ENCODE data around the gene MFSD2A. TPM values are rescaled to one million over a fixed set of nuclear protein-coding genes. Genes with fewer than 3 reads are reported as not detected.
"Not testable (repeated sequence)": the region's sequence is repeated elsewhere in the genome, so short reads cannot be mapped to it uniquely, and the experiment has no call there.

MFSD2A gene
- total RNA-seq, 1 experiment from 2014 or later, result 6.4 TPM

- DNase-seq, result no peak
- Histone ChIP-seq H3K27me3 (ENCODE audit: control insufficient read depth, insufficient read depth, low read length) (no peaks in the 10 kb centered on the region), H3K4me3 (ENCODE audit: insufficient read depth, low read depth, low read length) (no peak overlapping the region), H3K36me3 (replicated peaks; ENCODE audit: control insufficient read depth, insufficient read depth, low read length) (no peaks in the 10 kb centered on the region)
These were observed 35.5 kb downstream of the MFSD2A start for GRCh38 chr1:39990428-39990827.

- Histone ChIP-seq H3K36me3 (replicated peaks; ENCODE audit: control insufficient read depth, insufficient read depth, low read length) (no peaks in the 10 kb centered on the region), H3K4me3 (ENCODE audit: insufficient read depth, low read depth, low read length) (no peak overlapping the region), H3K27me3 (ENCODE audit: control insufficient read depth, insufficient read depth, low read length) (no peaks in the 10 kb centered on the region)
- DNase-seq, result no peak
These were observed 37.3 kb downstream of the MFSD2A start for GRCh38 chr1:39992234-39992633.

- no peak overlapping the region for H3K4me3 ChIP-seq (ENCODE audit: insufficient read depth, low read depth, low read length)
- DNase-seq, result no peak
- H3K27me3 ChIP-seq (ENCODE audit: control insufficient read depth, insufficient read depth, low read length), result no peaks in the 10 kb centered on the region
- no peaks in the 10 kb centered on the region for H3K36me3 ChIP-seq (replicated peaks; ENCODE audit: control insufficient read depth, insufficient read depth, low read length)
These were observed 37.9 kb downstream of the MFSD2A start for GRCh38 chr1:39992888-39993287.

GRCh38 chr1:39995973-39996393 is 41.0 kb downstream of the MFSD2A start:
- H3K4me3 ChIP-seq (ENCODE audit: insufficient read depth, low read depth, low read length), result no peak overlapping the region
- H3K36me3 ChIP-seq (replicated peaks; ENCODE audit: control insufficient read depth, insufficient read depth, low read length), result no peaks in the 10 kb centered on the region
- no peak for DNase-seq
- no peaks in the 10 kb centered on the region for H3K27me3 ChIP-seq (ENCODE audit: control insufficient read depth, insufficient read depth, low read length)

- DNase-seq, result no peak
- Histone ChIP-seq H3K4me3 (ENCODE audit: insufficient read depth, low read depth, low read length) (no peak overlapping the region), H3K36me3 (replicated peaks; ENCODE audit: control insufficient read depth, insufficient read depth, low read length) (no peaks in the 10 kb centered on the region), H3K27me3 (ENCODE audit: control insufficient read depth, insufficient read depth, low read length) (no peaks in the 10 kb centered on the region)
These were observed 41.6 kb downstream of the MFSD2A start for GRCh38 chr1:39996396-39997004.

DNA sequence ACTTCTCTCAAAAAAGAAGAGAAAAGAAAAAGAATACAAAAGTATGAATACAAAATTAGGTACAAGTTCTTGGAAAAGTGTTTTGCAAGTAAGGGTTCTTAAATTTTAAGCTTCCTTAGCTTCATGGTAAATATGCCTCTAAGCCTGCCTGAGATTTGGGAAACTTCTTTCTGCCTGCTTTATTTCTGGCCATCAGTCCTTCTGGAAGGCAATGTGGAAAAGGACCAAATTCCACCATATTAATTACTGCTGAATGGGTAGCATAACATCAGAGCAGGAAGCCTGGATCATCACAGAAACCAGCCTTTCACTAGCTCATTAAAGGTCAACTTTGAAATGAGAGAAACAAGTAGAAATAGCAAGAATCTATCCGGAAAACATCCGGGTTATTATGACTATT is 46.5 kb downstream of the MFSD2A start:
- H3K4me3 ChIP-seq (ENCODE audit: insufficient read depth, low read depth, low read length), result no peak overlapping the region
- DNase-seq, result no peak
- H3K36me3 ChIP-seq (replicated peaks; ENCODE audit: control insufficient read depth, insufficient read depth, low read length), result no peaks in the 10 kb centered on the region
- no peaks in the 10 kb centered on the region for H3K27me3 ChIP-seq (ENCODE audit: control insufficient read depth, insufficient read depth, low read length)

DNA sequence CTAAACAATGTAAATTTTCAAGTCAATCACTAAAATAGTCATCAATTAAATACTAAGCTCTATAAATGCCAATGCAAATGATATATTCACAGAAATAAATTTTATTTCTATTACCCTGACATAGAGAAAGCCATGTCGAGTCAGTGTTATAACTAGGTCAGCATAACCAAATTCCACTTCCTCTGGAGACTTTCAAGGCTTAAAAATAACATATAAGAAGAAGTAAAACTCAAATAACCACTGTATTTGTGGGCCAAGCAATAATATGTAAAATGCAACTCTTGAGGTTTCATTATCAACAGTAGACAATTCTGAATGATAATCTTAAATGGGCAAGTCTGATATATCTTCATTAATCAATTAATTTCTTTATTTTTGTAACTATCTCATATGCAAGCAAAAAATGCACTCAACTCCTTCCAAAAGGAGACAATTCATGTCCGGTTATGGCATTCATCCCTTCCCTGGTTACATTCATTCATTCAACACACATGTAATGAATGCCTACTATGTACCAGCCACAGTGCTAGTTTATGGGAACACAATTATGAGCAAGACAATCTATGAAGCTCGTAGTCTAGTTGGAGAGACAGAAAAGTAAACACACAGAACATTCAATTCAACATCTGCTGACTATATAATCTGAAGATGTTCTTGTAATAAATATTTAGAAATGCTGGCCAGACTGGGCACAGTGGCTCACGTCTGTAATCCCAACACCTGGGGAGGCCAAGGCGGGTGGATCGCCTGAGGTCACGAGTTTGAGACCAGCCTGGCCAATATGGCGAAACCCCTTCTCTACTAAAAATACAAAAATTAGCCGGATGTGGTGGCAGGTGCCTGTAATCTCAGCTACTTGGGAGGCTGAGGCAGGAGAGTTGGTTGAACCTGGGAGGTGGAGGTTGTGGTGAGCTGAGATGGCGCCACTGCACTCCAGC is 48.5 kb downstream of the MFSD2A start:
- H3K4me3 ChIP-seq (ENCODE audit: insufficient read depth, low read depth, low read length), result no peak overlapping the region
- H3K27me3 ChIP-seq (ENCODE audit: control insufficient read depth, insufficient read depth, low read length), result no peaks in the 10 kb centered on the region
- H3K36me3 ChIP-seq (replicated peaks; ENCODE audit: control insufficient read depth, insufficient read depth, low read length), result no peaks in the 10 kb centered on the region
- DNase-seq, result no peak

GRCh38 chr1:40004857-40005256 is 49.9 kb downstream of the MFSD2A start:
- DNase-seq, result peak; percentile 42
- Histone ChIP-seq H3K27me3 (ENCODE audit: control insufficient read depth, insufficient read depth, low read length) (no peaks in the 10 kb centered on the region), H3K4me3 (ENCODE audit: insufficient read depth, low read depth, low read length) (no peak overlapping the region), H3K36me3 (replicated peaks; ENCODE audit: control insufficient read depth, insufficient read depth, low read length) (no peaks in the 10 kb centered on the region)

GRCh38 chr1:40007481-40008034 is 52.6 kb downstream of the MFSD2A start:
- H3K4me3 ChIP-seq (ENCODE audit: insufficient read depth, low read depth, low read length); H3K36me3 ChIP-seq (replicated peaks; ENCODE audit: control insufficient read depth, insufficient read depth, low read length); H3K27me3 ChIP-seq (ENCODE audit: control insufficient read depth, insufficient read depth, low read length); DNase-seq: not testable (repeated sequence)

DNA sequence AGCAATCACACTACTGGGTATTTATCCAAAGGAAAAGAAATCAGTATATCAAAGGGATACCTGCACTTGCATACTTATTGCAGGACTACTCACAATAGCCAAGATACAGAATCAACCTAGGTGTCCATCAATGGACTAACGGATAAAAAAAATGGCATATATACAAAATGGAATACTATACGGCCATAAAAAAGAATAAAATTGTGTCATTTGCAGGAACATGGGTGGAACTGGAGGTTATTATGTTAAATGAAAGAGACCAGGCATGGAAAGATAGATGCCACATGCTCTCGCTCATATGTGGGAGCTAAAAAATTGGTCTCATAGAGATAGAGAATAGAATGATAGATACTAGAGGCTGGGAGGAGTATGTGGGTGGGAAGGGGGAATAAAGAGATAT is 56.3 kb downstream of the MFSD2A start:
- no peak for DNase-seq
- H3K36me3 ChIP-seq (replicated peaks; ENCODE audit: control insufficient read depth, insufficient read depth, low read length), result no peaks in the 10 kb centered on the region
- H3K27me3 ChIP-seq (ENCODE audit: control insufficient read depth, insufficient read depth, low read length), result no peaks in the 10 kb centered on the region
- H3K4me3 ChIP-seq (ENCODE audit: insufficient read depth, low read depth, low read length), result no peak overlapping the region

- Histone ChIP-seq H3K4me3 (ENCODE audit: insufficient read depth, low read depth, low read length) (no peak overlapping the region), H3K36me3 (replicated peaks; ENCODE audit: control insufficient read depth, insufficient read depth, low read length) (no peaks in the 10 kb centered on the region), H3K27me3 (ENCODE audit: control insufficient read depth, insufficient read depth, low read length) (no peaks in the 10 kb centered on the region)
- no peak for DNase-seq
These were observed 59.3 kb downstream of the MFSD2A start for GRCh38 chr1:40014253-40014706.

- no peaks in the 10 kb centered on the region for H3K36me3 ChIP-seq (replicated peaks; ENCODE audit: control insufficient read depth, insufficient read depth, low read length)
- H3K4me3 ChIP-seq (ENCODE audit: insufficient read depth, low read depth, low read length), result no peak overlapping the region
- peak; percentile 25 for DNase-seq
- no peaks in the 10 kb centered on the region for H3K27me3 ChIP-seq (ENCODE audit: control insufficient read depth, insufficient read depth, low read length)
These were observed 60.1 kb downstream of the MFSD2A start for GRCh38 chr1:40014812-40015594.

- Histone ChIP-seq H3K4me3 (ENCODE audit: insufficient read depth, low read depth, low read length) (no peak overlapping the region), H3K36me3 (replicated peaks; ENCODE audit: control insufficient read depth, insufficient read depth, low read length) (no peaks in the 10 kb centered on the region), H3K27me3 (ENCODE audit: control insufficient read depth, insufficient read depth, low read length) (no peaks in the 10 kb centered on the region)
- peak; percentile 50 for DNase-seq
These were observed 63.1 kb downstream of the MFSD2A start for GRCh38 chr1:40017951-40018575.
